Measurements from ENCODE around the gene NUCB1.

Gene NUCB1

DNA sequence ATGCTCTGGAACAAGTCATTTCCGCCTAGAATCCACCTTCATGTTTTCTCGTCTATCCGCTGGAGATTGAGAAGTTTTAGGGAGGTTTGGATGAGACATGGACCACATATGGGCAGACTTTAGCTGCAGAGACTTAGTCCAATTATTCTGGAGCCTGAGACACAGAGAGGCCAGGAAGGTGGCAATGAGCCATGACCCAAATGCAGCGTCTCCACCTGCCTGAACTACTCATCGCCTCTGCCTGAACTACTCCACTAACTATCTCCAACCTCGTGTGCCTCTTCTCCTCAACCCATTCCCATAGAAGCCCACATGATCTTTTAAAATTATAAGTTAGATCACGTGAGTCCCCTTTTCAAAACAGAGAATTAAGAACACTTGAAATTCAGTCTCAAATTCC lies 37.3 kb upstream of the NUCB1 start:
- Histone ChIP-seq H3K4ac (ENCODE audit: low read length) (no peak overlapping the region), H3K9ac (ENCODE audit: low read depth, low read length, poor library complexity) (no peak overlapping the region), H2AFZ (ENCODE audit: low read length) (no peak overlapping the region), H2AK5ac (ENCODE audit: low read depth, low read length) (no peak overlapping the region), H3K4me1 (ENCODE audit: control insufficient read depth in 2 of 2, insufficient read depth in 1 of 2, low read depth in 1 of 2, low read length in 2 of 2) (peaks cover 16 to 18% of the 10 kb centered on the region in 2 donors), H3K27ac (replicated peaks; ENCODE audit: low read length) (no peak overlapping the region), H3K18ac (ENCODE audit: low read length) (no peak overlapping the region), H2BK15ac (ENCODE audit: low read length) (no peak overlapping the region), H3K4me2 (ENCODE audit: insufficient read depth, low read length, poor library complexity, severe bottlenecking) (no peak overlapping the region), H4K8ac (ENCODE audit: low read depth, low read length) (no peak overlapping the region), H4K91ac (ENCODE audit: low read depth, low read length, poor library complexity) (no peak overlapping the region), H3K27me3 (ENCODE audit: control insufficient read depth in 3 of 3, insufficient read depth in 3 of 3, low read depth in 1 of 3, low read length in 3 of 3) (no peaks in the 10 kb centered on the region), H3K14ac (ENCODE audit: low read length) (no peak overlapping the region), H2BK12ac (ENCODE audit: low read length) (no peak overlapping the region), H2BK5ac (ENCODE audit: low read length) (no peak overlapping the region), H3K79me1 (ENCODE audit: low read depth, low read length) (peaks cover 4% of the 10 kb centered on the region), H3K9me3 (replicated peaks in 1 of 2; ENCODE audit: control insufficient read depth in 2 of 2, insufficient read depth in 1 of 2, low read depth in 1 of 2, low read length in 2 of 2) (no peaks in the 10 kb centered on the region), H2BK120ac (ENCODE audit: low read depth, low read length) (no peak overlapping the region), H3K23ac (ENCODE audit: low read depth, low read length, poor library complexity) (no peak overlapping the region), H3K36me3 (replicated peaks in 1 of 2; ENCODE audit: control insufficient read depth in 2 of 2, insufficient read depth in 2 of 2, low read length in 2 of 2) (peaks cover 3 to 40% of the 10 kb centered on the region in 2 donors), H3K4me3 (ENCODE audit: low read length in 2 of 2) (no peak overlapping the region)
- no peak for DNase-seq (ENCODE audit: low spot score)
- no CpG with 5 or more reads among the region's 7 CpGs for WGBS, 2 donors (ENCODE audit: extremely low coverage in 2 of 2, insufficient read length in 2 of 2, insufficient replicate concordance in 1 of 2)

DNA sequence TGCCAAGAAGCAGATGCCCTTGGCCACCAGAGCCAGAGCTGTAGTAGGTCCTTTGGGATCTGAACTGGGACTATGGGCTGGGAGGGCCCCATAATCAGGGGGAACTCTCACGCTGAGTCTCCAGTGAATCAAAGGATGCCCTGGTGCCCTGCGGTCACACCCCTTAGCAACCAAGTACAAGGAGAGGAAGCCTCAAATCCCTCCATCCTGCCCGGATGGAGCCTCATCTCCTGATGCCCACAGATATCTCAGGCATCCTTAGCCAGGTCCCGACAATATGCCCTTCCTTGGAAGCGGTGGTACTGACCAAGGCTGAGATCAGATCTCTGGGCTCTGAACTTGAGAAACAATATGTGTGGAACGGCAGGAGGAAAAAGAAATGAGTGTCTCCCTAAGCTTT lies 33.4 kb upstream of the NUCB1 start:
- peaks cover 25 to 29% of the 10 kb centered on the region in 2 donors for H3K4me1 ChIP-seq (ENCODE audit: control insufficient read depth in 2 of 2, insufficient read depth in 1 of 2, low read depth in 1 of 2, low read length in 2 of 2)
- no peak overlapping the region for H3K23ac ChIP-seq (ENCODE audit: low read depth, low read length, poor library complexity)
- H3K36me3 ChIP-seq (replicated peaks in 1 of 2; ENCODE audit: control insufficient read depth in 2 of 2, insufficient read depth in 2 of 2, low read length in 2 of 2), result peaks cover 3 to 14% of the 10 kb centered on the region in 2 donors
- H2AFZ ChIP-seq (ENCODE audit: low read length), result no peak overlapping the region
- WGBS, 2 donors (ENCODE audit: extremely low coverage in 2 of 2, insufficient read length in 2 of 2, insufficient replicate concordance in 1 of 2), result no CpG with 5 or more reads among the region's 6 CpGs
- H3K9me3 ChIP-seq (replicated peaks in 1 of 2; ENCODE audit: control insufficient read depth in 2 of 2, insufficient read depth in 1 of 2, low read depth in 1 of 2, low read length in 2 of 2), result no peaks in the 10 kb centered on the region
- no peak overlapping the region for H3K14ac ChIP-seq (ENCODE audit: low read length)
- H3K18ac ChIP-seq (ENCODE audit: low read length), result peak overlapping the region; percentile 32
- H3K27me3 ChIP-seq (ENCODE audit: control insufficient read depth in 3 of 3, insufficient read depth in 3 of 3, low read depth in 1 of 3, low read length in 3 of 3), result no peaks in the 10 kb centered on the region
- H2BK120ac ChIP-seq (ENCODE audit: low read depth, low read length), result no peak overlapping the region
- no peak overlapping the region for H3K4me2 ChIP-seq (ENCODE audit: insufficient read depth, low read length, poor library complexity, severe bottlenecking)
- no peak overlapping the region for H3K4ac ChIP-seq (ENCODE audit: low read length)
- DNase-seq (ENCODE audit: low spot score), result no peak
- H3K9ac ChIP-seq (ENCODE audit: low read depth, low read length, poor library complexity), result no peak overlapping the region
- H2BK12ac ChIP-seq (ENCODE audit: low read length), result no peak overlapping the region
- peak overlapping the region; percentile 0 for H2AK5ac ChIP-seq (ENCODE audit: low read depth, low read length)
- no peak overlapping the region for H4K91ac ChIP-seq (ENCODE audit: low read depth, low read length, poor library complexity)
- no peak overlapping the region for H3K27ac ChIP-seq (replicated peaks; ENCODE audit: low read length)
- no peak overlapping the region for H2BK15ac ChIP-seq (ENCODE audit: low read length)
- no peak overlapping the region for H4K8ac ChIP-seq (ENCODE audit: low read depth, low read length)
- peaks cover 4% of the 10 kb centered on the region for H3K79me1 ChIP-seq (ENCODE audit: low read depth, low read length)
- H2BK5ac ChIP-seq (ENCODE audit: low read length), result no peak overlapping the region
- no peak overlapping the region for H3K4me3 ChIP-seq (ENCODE audit: low read length in 2 of 2)

DNA sequence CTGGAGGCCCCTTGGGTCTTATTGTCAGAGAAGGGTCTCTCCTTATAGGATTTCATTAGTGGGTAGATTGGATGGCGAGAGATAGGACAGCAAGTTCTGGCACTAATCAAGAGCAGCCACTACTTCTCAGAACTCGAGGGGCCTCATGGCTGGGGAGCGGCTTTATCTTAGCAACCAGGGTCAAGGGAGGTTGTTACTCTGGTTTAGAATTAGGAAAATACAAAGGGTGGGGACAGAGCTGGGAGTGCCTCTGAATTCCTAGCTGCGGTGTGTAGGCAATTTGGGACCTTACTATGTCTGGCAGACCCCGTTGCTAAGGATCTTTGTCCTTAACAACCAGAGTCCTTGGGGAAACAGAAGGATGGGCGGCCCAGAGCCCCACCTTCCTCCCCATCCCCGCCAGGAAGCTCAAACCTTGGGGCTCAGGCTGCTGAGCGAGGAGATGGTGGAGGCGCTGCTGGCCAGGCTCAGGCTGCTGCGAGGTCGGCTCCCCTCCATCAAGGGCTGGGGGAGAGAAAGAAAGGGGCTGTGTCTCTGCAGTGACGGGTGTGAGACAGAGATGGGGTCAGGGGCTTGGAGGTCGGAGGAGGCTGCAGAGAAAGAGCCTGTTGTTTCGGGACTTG lies 32.9 kb upstream of the NUCB1 start:
- Histone ChIP-seq H3K27me3 (ENCODE audit: control insufficient read depth in 3 of 3, insufficient read depth in 3 of 3, low read depth in 1 of 3, low read length in 3 of 3) (no peaks in the 10 kb centered on the region), H4K8ac (ENCODE audit: low read depth, low read length) (no peak overlapping the region), H2BK15ac (ENCODE audit: low read length) (peak overlapping the region; percentile 99), H3K4me1 (ENCODE audit: control insufficient read depth in 2 of 2, insufficient read depth in 1 of 2, low read depth in 1 of 2, low read length in 2 of 2) (peaks cover 27 to 28% of the 10 kb centered on the region in 2 donors), H3K36me3 (replicated peaks in 1 of 2; ENCODE audit: control insufficient read depth in 2 of 2, insufficient read depth in 2 of 2, low read length in 2 of 2) (peaks cover 3 to 14% of the 10 kb centered on the region in 2 donors), H4K91ac (ENCODE audit: low read depth, low read length, poor library complexity) (peak overlapping the region; percentile 59), H3K4ac (ENCODE audit: low read length) (peak overlapping the region; percentile 19), H3K14ac (ENCODE audit: low read length) (peak overlapping the region; percentile 47), H2BK120ac (ENCODE audit: low read depth, low read length) (peak overlapping the region; percentile 98), H3K27ac (replicated peaks; ENCODE audit: low read length) (no peak overlapping the region), H2BK12ac (ENCODE audit: low read length) (peak overlapping the region; percentile 80), H3K18ac (ENCODE audit: low read length) (peak overlapping the region; percentile 92), H2AFZ (ENCODE audit: low read length) (no peak overlapping the region), H2AK5ac (ENCODE audit: low read depth, low read length) (peak overlapping the region; percentile 98), H3K79me1 (ENCODE audit: low read depth, low read length) (peaks cover 4% of the 10 kb centered on the region), H3K4me2 (ENCODE audit: insufficient read depth, low read length, poor library complexity, severe bottlenecking) (peak overlapping the region; percentile 56), H2BK5ac (ENCODE audit: low read length) (peak overlapping the region; percentile 93), H3K23ac (ENCODE audit: low read depth, low read length, poor library complexity) (no peak overlapping the region), H3K4me3 (ENCODE audit: low read length in 2 of 2) (peak overlapping the region in 1 of 2 donors; percentile 26), H3K9ac (ENCODE audit: low read depth, low read length, poor library complexity) (peak overlapping the region; percentile 33), H3K9me3 (replicated peaks in 1 of 2; ENCODE audit: control insufficient read depth in 2 of 2, insufficient read depth in 1 of 2, low read depth in 1 of 2, low read length in 2 of 2) (no peaks in the 10 kb centered on the region)
- DNase-seq (ENCODE audit: low spot score), result no peak
- no CpG with 5 or more reads among the region's 14 CpGs for WGBS, 2 donors (ENCODE audit: extremely low coverage in 2 of 2, insufficient read length in 2 of 2, insufficient replicate concordance in 1 of 2)

DNA sequence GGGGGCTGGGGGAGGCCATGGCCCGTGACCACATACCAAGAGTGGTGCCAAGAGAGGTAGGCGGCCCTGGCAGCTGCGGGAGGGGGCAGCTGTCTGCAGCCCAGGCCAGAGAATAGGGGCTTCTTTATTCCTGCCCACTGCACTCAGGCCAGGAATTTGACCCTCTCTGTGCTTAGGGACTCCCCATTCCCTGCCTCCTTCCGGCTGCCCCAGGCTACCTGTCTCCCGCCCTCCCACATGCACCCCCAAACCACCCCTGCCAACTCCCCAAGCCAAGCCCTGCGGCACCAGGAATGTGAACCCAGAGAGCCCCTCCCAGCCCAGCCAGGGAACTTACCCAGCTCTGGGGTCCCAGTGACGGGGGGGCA lies 32.4 kb upstream of the NUCB1 start:
- Histone ChIP-seq H2BK15ac (ENCODE audit: low read length) (peak overlapping the region; percentile 99), H4K91ac (ENCODE audit: low read depth, low read length, poor library complexity) (peak overlapping the region; percentile 59), H3K79me1 (ENCODE audit: low read depth, low read length) (peaks cover 6% of the 10 kb centered on the region), H2BK12ac (ENCODE audit: low read length) (peak overlapping the region; percentile 80), H3K36me3 (replicated peaks in 1 of 2; ENCODE audit: control insufficient read depth in 2 of 2, insufficient read depth in 2 of 2, low read length in 2 of 2) (peaks cover 3 to 14% of the 10 kb centered on the region in 2 donors), H3K9ac (ENCODE audit: low read depth, low read length, poor library complexity) (peak overlapping the region; percentile 66), H3K27me3 (ENCODE audit: control insufficient read depth in 3 of 3, insufficient read depth in 3 of 3, low read depth in 1 of 3, low read length in 3 of 3) (no peaks in the 10 kb centered on the region), H3K14ac (ENCODE audit: low read length) (peak overlapping the region; percentile 47), H2BK120ac (ENCODE audit: low read depth, low read length) (peak overlapping the region; percentile 98), H3K4me3 (ENCODE audit: low read length in 2 of 2) (peak overlapping the region in 1 of 2 donors; percentile 26), H3K4me1 (ENCODE audit: control insufficient read depth in 2 of 2, insufficient read depth in 1 of 2, low read depth in 1 of 2, low read length in 2 of 2) (peaks cover 27 to 28% of the 10 kb centered on the region in 2 donors), H3K9me3 (replicated peaks in 1 of 2; ENCODE audit: control insufficient read depth in 2 of 2, insufficient read depth in 1 of 2, low read depth in 1 of 2, low read length in 2 of 2) (no peaks in the 10 kb centered on the region), H2AFZ (ENCODE audit: low read length) (peak overlapping the region; percentile 95), H3K18ac (ENCODE audit: low read length) (peak overlapping the region; percentile 92), H3K4ac (ENCODE audit: low read length) (no peak overlapping the region), H3K23ac (ENCODE audit: low read depth, low read length, poor library complexity) (no peak overlapping the region), H3K4me2 (ENCODE audit: insufficient read depth, low read length, poor library complexity, severe bottlenecking) (peak overlapping the region; percentile 56), H2BK5ac (ENCODE audit: low read length) (peak overlapping the region; percentile 93), H2AK5ac (ENCODE audit: low read depth, low read length) (peak overlapping the region; percentile 98), H4K8ac (ENCODE audit: low read depth, low read length) (no peak overlapping the region), H3K27ac (replicated peaks; ENCODE audit: low read length) (no peak overlapping the region)
- DNase-seq (ENCODE audit: low spot score), result no peak
- no CpG with 5 or more reads among the region's 7 CpGs for WGBS, 2 donors (ENCODE audit: extremely low coverage in 2 of 2, insufficient read length in 2 of 2, insufficient replicate concordance in 1 of 2)
